GM21381 (cell line): ENCODE results near the gene TAP1.

Experiments used
- ATAC-seq: cut with Tn5 transposase; IDR thresholded peaks from one replicate; pipeline ENCODE4 v1.9.1; 2021; ENCODE audit warnings: mild to moderate bottlenecking, moderate library complexity; ENCODE audit not compliant: unreplicated experiment

Gene TAP1

GRCh38 chr6:32862725-32863124, 9.2 kb upstream of the TAP1 start:
- no peak for ATAC-seq

- ATAC-seq, result no peak
Measured at GRCh38 chr6:32860674-32861073, 7.2 kb upstream of the TAP1 start.

GRCh38 chr6:32858194-32858593, 4.7 kb upstream of the TAP1 start:
- no peak for ATAC-seq

- no peak for ATAC-seq
Measured at GRCh38 chr6:32857156-32857891, 3.8 kb upstream of the TAP1 start.

- ATAC-seq, result no peak
Measured at GRCh38 chr6:32855467-32856174, 2.1 kb upstream of the TAP1 start.

GRCh38 chr6:32854376-32855178, 1.1 kb upstream of the TAP1 start:
- peak; percentile 18 for ATAC-seq

GRCh38 chr6:32852844-32853540, 512 bp downstream of the TAP1 start:
- ATAC-seq, result peak; percentile 23

GRCh38 chr6:32852018-32852843, 1.3 kb downstream of the TAP1 start:
- no peak for ATAC-seq

- no peak for ATAC-seq
Measured at GRCh38 chr6:32851025-32851424, 2.5 kb downstream of the TAP1 start.

- ATAC-seq, result no peak
Measured at GRCh38 chr6:32849126-32849525, 4.4 kb downstream of the TAP1 start.

GRCh38 chr6:32847795-32848194, 5.7 kb downstream of the TAP1 start:
- no peak for ATAC-seq

GRCh38 chr6:32847004-32847403, 6.5 kb downstream of the TAP1 start:
- ATAC-seq, result no peak

GRCh38 chr6:32845384-32845884, 8.1 kb downstream of the TAP1 start:
- no peak for ATAC-seq

GRCh38 chr6:32844839-32845383, 8.6 kb downstream of the TAP1 start:
- no peak for ATAC-seq

- ATAC-seq, result peak; percentile 61
Measured at GRCh38 chr6:32843979-32844838, 9.3 kb downstream of the TAP1 start, which contains the start of gene PSMB8. Gene PSMB8, minus strand, starts transcription at chr6:32844047. Its CDS starts 51 bp downstream, at chr6:32843996.

GRCh38 chr6:32843331-32843978, 10.0 kb downstream of the TAP1 start:
- no peak for ATAC-seq

GRCh38 chr6:32842690-32843089, 10.8 kb downstream of the TAP1 start:
- no peak for ATAC-seq

- no peak for ATAC-seq
Measured at GRCh38 chr6:32842021-32842650, 11.4 kb downstream of the TAP1 start.
